Neuronal stem cell (in vitro differentiated cells): ENCODE results near the gene FAM174B.

Experiments
- DNase-seq: peaks from one replicate; pipeline ENCODE4 v3.0.0-alpha.2; 2013; ENCODE audit warnings: low spot score
- H2AFZ ChIP-seq: one replicate; pipeline ENCODE4 v1.6.1; 2013; ENCODE audit warnings: mild to moderate bottlenecking, low read length, inconsistent platforms
- H2AK5ac ChIP-seq: 2 replicates; pipeline ENCODE4 v1.6.1; 2013; ENCODE audit warnings: low read depth, mild to moderate bottlenecking, inconsistent platforms, low read length, moderate library complexity, mixed read lengths
- H2BK120ac ChIP-seq: 2 replicates; pipeline ENCODE4 v1.6.1; 2013; ENCODE audit warnings: low read depth, mild to moderate bottlenecking, inconsistent platforms, low read length, moderate library complexity, mixed read lengths
- H2BK12ac ChIP-seq: one replicate; pipeline ENCODE4 v1.6.1; 2013; ENCODE audit warnings: low read length, inconsistent platforms
- H2BK15ac ChIP-seq: 2 replicates; pipeline ENCODE4 v1.6.1; 2013; ENCODE audit warnings: mild to moderate bottlenecking, low read length, inconsistent platforms, mixed read lengths
- H2BK5ac ChIP-seq: one replicate; pipeline ENCODE4 v1.6.1; 2013; ENCODE audit warnings: inconsistent platforms, mild to moderate bottlenecking, low read length, moderate library complexity
- H3K14ac ChIP-seq: one replicate; pipeline ENCODE4 v1.6.1; 2013; ENCODE audit warnings: low read length, inconsistent platforms
- H3K18ac ChIP-seq: 2 replicates; pipeline ENCODE4 v1.6.1; 2013; ENCODE audit warnings: low read length, inconsistent platforms
- H3K23ac ChIP-seq: 2 replicates; pipeline ENCODE4 v1.6.1; 2013; ENCODE audit warnings: low read depth, mild to moderate bottlenecking, mixed read lengths, low read length, inconsistent platforms; ENCODE audit not compliant: poor library complexity
- H3K27ac ChIP-seq: replicated peaks from 3 replicates; pipeline ENCODE4 v1.5.1; 2013; ENCODE audit warnings: low read length, inconsistent platforms
- H3K27me3 ChIP-seq, 3 experiments: 2 replicates each; pipeline ENCODE4 v1.6.1; 2013; ENCODE audit warnings: low read length in 3 of 3, mild to moderate bottlenecking in 2 of 3, inconsistent platforms in 1 of 3, low read depth in 1 of 3, mixed read lengths in 1 of 3, moderate library complexity in 1 of 3; ENCODE audit not compliant: control insufficient read depth in 3 of 3, insufficient read depth in 3 of 3
- H3K36me3 ChIP-seq, 2 donors: replicated peaks in 1 of 2; 2 replicates each; pipeline ENCODE4 v1.6.1; 2013; ENCODE audit warnings: low read length in 2 of 2; ENCODE audit not compliant: control insufficient read depth in 2 of 2, insufficient read depth in 2 of 2
- H3K4ac ChIP-seq: 2 replicates; pipeline ENCODE4 v1.6.1; 2013; ENCODE audit warnings: inconsistent platforms, mild to moderate bottlenecking, low read length, moderate library complexity
- H3K4me1 ChIP-seq, 2 donors: 1 replicate in 1 of 2; 2 replicates in 1 of 2; pipeline ENCODE4 v1.6.1; 2013; ENCODE audit warnings: low read length in 2 of 2, low read depth in 1 of 2; ENCODE audit not compliant: control insufficient read depth in 2 of 2, insufficient read depth in 1 of 2
- H3K4me2 ChIP-seq: one replicate; pipeline ENCODE4 v1.6.1; 2013; ENCODE audit warnings: mild to moderate bottlenecking, low read length, inconsistent platforms; ENCODE audit not compliant: insufficient read depth, poor library complexity, severe bottlenecking
- H3K4me3 ChIP-seq, 2 donors: 2 replicates each; pipeline ENCODE4 v1.5.1; 2013; ENCODE audit warnings: low read length in 2 of 2, mild to moderate bottlenecking in 2 of 2, inconsistent platforms in 1 of 2, moderate library complexity in 1 of 2
- H3K79me1 ChIP-seq: one replicate; pipeline ENCODE4 v1.6.1; 2013; ENCODE audit warnings: low read depth, mild to moderate bottlenecking, inconsistent platforms, low read length, moderate library complexity
- H3K9ac ChIP-seq: one replicate; pipeline ENCODE4 v1.6.1; 2013; ENCODE audit warnings: mild to moderate bottlenecking, low read depth, low read length, inconsistent platforms; ENCODE audit not compliant: poor library complexity
- H3K9me3 ChIP-seq, 2 donors: replicated peaks in 1 of 2; 2 replicates each; pipeline versions ENCODE3 to v1.6.1; 2013; ENCODE audit warnings: low read length in 2 of 2, mild to moderate bottlenecking in 2 of 2, inconsistent platforms in 1 of 2, low read depth in 1 of 2, mixed read lengths in 1 of 2, moderate library complexity in 1 of 2; ENCODE audit not compliant: control insufficient read depth in 2 of 2, insufficient read depth in 1 of 2
- H4K8ac ChIP-seq: one replicate; pipeline ENCODE4 v1.6.1; 2013; ENCODE audit warnings: low read depth, mild to moderate bottlenecking, inconsistent platforms, low read length, moderate library complexity
- H4K91ac ChIP-seq: one replicate; pipeline ENCODE4 v1.6.1; 2013; ENCODE audit warnings: low read length, low read depth, mild to moderate bottlenecking, inconsistent platforms; ENCODE audit not compliant: poor library complexity
- WGBS, 2 donors: extraction: QIAGEN DNeasy Blood & Tissue Kit; methylation state at CpG; one replicate each; pipeline ENCODE4 v1.1.7; 2013; ENCODE audit warnings: missing lambda C conversion rate in 2 of 2, mixed read lengths in 1 of 2; ENCODE audit not compliant: insufficient read length in 2 of 2, insufficient replicate concordance in 1 of 2; ENCODE audit errors: extremely low coverage in 2 of 2; 5-methylcytosine and 5-hydroxymethylcytosine counted together

The FAM174B gene

DNA sequence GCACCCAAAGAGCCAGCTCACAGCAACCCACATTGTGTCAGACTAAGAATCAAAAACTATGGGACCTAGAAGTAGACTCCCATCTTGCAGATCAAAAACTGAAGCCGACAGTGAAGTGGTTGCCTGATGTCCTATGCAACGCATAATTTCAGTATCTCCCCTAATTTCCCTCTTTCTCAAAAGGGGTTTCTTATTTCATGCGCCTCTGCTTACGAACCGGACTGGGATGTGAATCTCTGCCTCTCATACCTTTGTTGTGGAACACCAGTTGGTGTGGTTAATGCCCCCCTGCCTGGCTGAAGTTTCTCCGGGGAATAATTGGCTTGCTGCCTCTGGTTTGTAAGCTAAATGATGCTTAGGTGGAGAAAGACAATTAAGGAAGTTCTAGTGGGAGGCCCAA, 514 bp upstream of the FAM174B start:
- H3K27ac ChIP-seq: no peak overlapping the region
- H3K36me3 ChIP-seq: no peaks in the 10 kb centered on the region
- no peak overlapping the region for H3K18ac ChIP-seq
- peak overlapping the region in 1 of 2 donors; percentile 54 for H3K4me3 ChIP-seq
- peak overlapping the region; percentile 97 for H3K4me2 ChIP-seq
- H2BK15ac ChIP-seq: no peak overlapping the region
- H4K8ac ChIP-seq: no peak overlapping the region
- DNase-seq: no peak
- H3K4me1 ChIP-seq: peaks cover 2 to 9% of the 10 kb centered on the region in 2 donors
- H3K9ac ChIP-seq: no peak overlapping the region
- H4K91ac ChIP-seq: no peak overlapping the region
- no CpG with 5 or more reads among the region's 6 CpGs for WGBS, 2 donors
- no peak overlapping the region for H2BK120ac ChIP-seq
- no peak overlapping the region for H3K4ac ChIP-seq
- H3K23ac ChIP-seq: no peak overlapping the region
- H2BK5ac ChIP-seq: no peak overlapping the region
- peaks cover 4 to 7% of the 10 kb centered on the region in 2 donors for H3K9me3 ChIP-seq
- no peak overlapping the region for H2BK12ac ChIP-seq
- H2AFZ ChIP-seq: peak overlapping the region; percentile 94
- H3K79me1 ChIP-seq: no peaks in the 10 kb centered on the region
- no peak overlapping the region for H2AK5ac ChIP-seq
- no peak overlapping the region for H3K14ac ChIP-seq
- peaks cover 0 to 35% (median 0%) of the 10 kb centered on the region in 3 experiments for H3K27me3 ChIP-seq

DNA sequence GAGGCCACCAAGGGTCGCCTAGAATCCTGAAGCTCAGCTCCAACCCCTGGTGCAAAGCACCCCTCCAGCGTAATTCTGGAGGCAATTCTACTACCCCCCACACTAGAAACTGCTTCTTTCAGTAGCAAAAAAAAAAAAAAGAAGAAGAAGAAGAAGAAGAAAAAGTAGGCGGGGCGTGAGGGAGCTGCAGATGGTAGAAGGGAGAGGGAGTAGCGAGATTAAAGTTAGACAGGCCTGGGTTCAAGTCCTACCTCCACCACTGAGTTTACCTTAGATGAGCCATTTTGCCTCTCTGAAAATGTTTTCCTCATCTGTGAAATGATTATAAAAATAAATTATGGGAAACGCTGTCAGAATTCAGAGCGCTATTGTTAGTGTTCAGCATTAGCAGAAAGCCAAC, 913 bp downstream of the FAM174B start:
- Histone ChIP-seq H3K14ac (no peak overlapping the region), H2AFZ (no peak overlapping the region), H3K18ac (no peak overlapping the region), H3K4me2 (no peak overlapping the region), H3K4me3 (no peak overlapping the region), H2BK15ac (no peak overlapping the region), H2BK120ac (no peak overlapping the region), H2BK5ac (no peak overlapping the region), H3K4ac (no peak overlapping the region), H3K23ac (no peak overlapping the region), H3K27ac (no peak overlapping the region), H3K9me3 (peaks cover 5 to 13% of the 10 kb centered on the region in 2 donors), H3K4me1 (peaks cover 2 to 9% of the 10 kb centered on the region in 2 donors), H3K79me1 (no peaks in the 10 kb centered on the region), H3K36me3 (no peaks in the 10 kb centered on the region), H2BK12ac (no peak overlapping the region), H2AK5ac (no peak overlapping the region), H4K8ac (no peak overlapping the region), H3K27me3 (peaks cover 0 to 35% (median 0%) of the 10 kb centered on the region in 3 experiments), H4K91ac (no peak overlapping the region), H3K9ac (no peak overlapping the region)
- 100% methylated on average over 3 of the region's 7 CpGs; no CpG with 5 or more reads in 1 of the 2 donors for WGBS, 2 donors
- DNase-seq: no peak

DNA sequence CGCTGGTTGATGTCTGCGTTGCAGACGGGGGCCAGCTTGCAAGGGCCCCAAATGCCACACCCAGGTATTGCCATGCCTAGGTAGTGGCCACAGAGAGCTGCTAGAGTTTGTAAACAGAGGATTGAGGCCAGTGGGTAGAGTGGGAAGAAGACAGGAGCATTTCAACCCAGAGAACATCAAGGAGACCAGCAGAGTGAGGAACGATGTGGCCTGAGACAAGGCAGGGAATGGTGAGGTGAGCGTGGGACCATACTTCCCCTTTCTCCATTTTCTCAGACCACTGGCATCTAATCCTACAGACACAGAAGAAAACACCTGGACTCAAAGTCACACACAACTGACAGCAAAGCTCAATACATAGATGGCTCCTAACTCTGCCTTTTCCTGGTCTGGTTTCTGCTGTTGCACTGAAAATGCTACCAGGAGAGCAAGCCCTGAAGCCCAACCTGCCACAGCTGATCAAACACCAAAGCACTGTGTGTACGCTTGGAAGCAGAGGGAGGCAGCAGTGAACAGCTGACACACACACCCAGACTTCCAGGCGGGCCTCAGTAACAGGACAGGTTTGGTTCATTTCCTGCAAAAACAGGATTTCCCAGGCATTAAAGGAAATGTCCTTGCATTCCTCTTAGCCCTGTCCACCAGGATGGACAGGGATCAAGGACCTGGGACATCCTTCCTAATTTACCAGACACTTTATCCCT, 1.6 kb downstream of the FAM174B start:
- H2BK12ac ChIP-seq: no peak overlapping the region
- no peak overlapping the region for H2BK5ac ChIP-seq
- no peak overlapping the region for H3K18ac ChIP-seq
- H3K23ac ChIP-seq: no peak overlapping the region
- WGBS, 2 donors: no CpG with 5 or more reads among the region's 7 CpGs
- H4K8ac ChIP-seq: no peak overlapping the region
- H3K36me3 ChIP-seq: no peaks in the 10 kb centered on the region
- no peak overlapping the region for H3K9ac ChIP-seq
- no peak overlapping the region for H2BK15ac ChIP-seq
- H3K4ac ChIP-seq: no peak overlapping the region
- no peak overlapping the region for H3K14ac ChIP-seq
- H3K27ac ChIP-seq: no peak overlapping the region
- H2AFZ ChIP-seq: no peak overlapping the region
- no peak overlapping the region for H3K4me2 ChIP-seq
- no peak overlapping the region for H3K4me3 ChIP-seq
- no peak overlapping the region for H4K91ac ChIP-seq
- no peak for DNase-seq
- H3K27me3 ChIP-seq: peaks cover 0 to 35% (median 0%) of the 10 kb centered on the region in 3 experiments
- H3K4me1 ChIP-seq: peaks cover 2 to 9% of the 10 kb centered on the region in 2 donors
- H2AK5ac ChIP-seq: no peak overlapping the region
- no peak overlapping the region for H2BK120ac ChIP-seq
- H3K79me1 ChIP-seq: no peaks in the 10 kb centered on the region
- peaks cover 5 to 13% of the 10 kb centered on the region in 2 donors for H3K9me3 ChIP-seq

DNA sequence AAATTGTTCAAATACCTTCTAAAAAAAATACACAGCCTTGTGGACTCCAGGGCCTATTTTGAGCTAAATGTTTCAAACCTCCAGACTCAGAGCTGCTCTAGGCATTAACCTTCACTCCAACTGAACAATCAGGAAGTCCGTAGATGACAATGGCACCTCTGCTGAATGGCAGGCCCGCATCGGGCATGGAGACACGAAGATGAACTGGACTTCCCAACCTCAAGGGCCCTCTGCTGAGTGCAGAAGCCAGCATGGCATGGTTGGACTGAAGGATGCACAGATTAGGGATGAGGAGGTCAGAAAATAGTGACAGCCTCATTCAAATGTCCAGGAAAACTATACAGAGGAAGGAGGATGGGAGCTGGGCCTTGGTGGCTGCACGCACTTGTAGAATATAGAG, 2.2 kb downstream of the FAM174B start:
- no peak overlapping the region for H3K4me3 ChIP-seq
- no peak overlapping the region for H4K8ac ChIP-seq

More for the DNA sequence above, 2.2 kb downstream of the FAM174B start:
- Histone ChIP-seq H3K27me3 (peaks cover 0 to 33% (median 0%) of the 10 kb centered on the region in 3 experiments), H3K9ac (no peak overlapping the region), H3K4me1 (peaks cover 3 to 11% of the 10 kb centered on the region in 2 donors), H2BK12ac (no peak overlapping the region), H4K91ac (no peak overlapping the region), H2AFZ (no peak overlapping the region), H2BK5ac (no peak overlapping the region), H3K27ac (no peak overlapping the region), H3K79me1 (no peaks in the 10 kb centered on the region), H3K14ac (no peak overlapping the region), H3K18ac (no peak overlapping the region), H3K36me3 (no peaks in the 10 kb centered on the region), H3K23ac (no peak overlapping the region), H3K9me3 (peaks cover 5 to 13% of the 10 kb centered on the region in 2 donors), H3K4ac (no peak overlapping the region), H3K4me2 (no peak overlapping the region), H2BK120ac (no peak overlapping the region), H2BK15ac (no peak overlapping the region), H2AK5ac (no peak overlapping the region)
- no peak for DNase-seq
- no CpG with 5 or more reads among the region's 5 CpGs for WGBS, 2 donors
